GM23248 (cell line): Measurements from ENCODE around the gene DSTN. TPM values are rescaled to one million over a fixed set of nuclear protein-coding genes. Genes with fewer than 3 reads are reported as not detected.

Experiments used
- DNase-seq: peaks from one replicate; pipeline ENCODE4 v3.0.0-alpha.2; 2015
- H2AFZ ChIP-seq: fragments of 200-600 bp; sonication (generic); 2 replicates; pipeline ENCODE4 v1.6.1; 2016; ENCODE audit warnings: antibody characterized with exemption
- H3F3A ChIP-seq: fragments of 200-600 bp; sonication (generic); 2 replicates; pipeline ENCODE4 v1.6.1; 2016; ENCODE audit warnings: mild to moderate bottlenecking, antibody characterized with exemption, mixed run types; ENCODE audit not compliant: insufficient read depth
- H3K27ac ChIP-seq: fragments of 200-600 bp; sonication (generic); 2 replicates; pipeline ENCODE4 v1.5.1; 2016; ENCODE audit warnings: mild to moderate bottlenecking
- H3K27me3 ChIP-seq: fragments of 200-600 bp; sonication (generic); replicated peaks from 2 replicates; pipeline ENCODE4 v1.6.1; 2016; ENCODE audit warnings: mild to moderate bottlenecking; ENCODE audit not compliant: insufficient read depth
- H3K36me3 ChIP-seq: fragments of 200-600 bp; sonication (generic); 2 replicates; pipeline ENCODE4 v1.6.1; 2016; ENCODE audit warnings: low read depth, mild to moderate bottlenecking
- H3K4me1 ChIP-seq: fragments of 200-600 bp; sonication (generic); 2 replicates; pipeline ENCODE4 v1.6.1; 2016; ENCODE audit warnings: mild to moderate bottlenecking; ENCODE audit not compliant: insufficient read depth
- H3K4me2 ChIP-seq: fragments of 200-600 bp; sonication (generic); one replicate; pipeline ENCODE4 v1.6.1; 2016; ENCODE audit warnings: mild to moderate bottlenecking; ENCODE audit not compliant: unreplicated experiment
- H3K4me3 ChIP-seq: fragments of 200-600 bp; sonication (generic); 2 replicates; pipeline ENCODE4 v1.5.1; 2016; ENCODE audit warnings: mild to moderate bottlenecking
- H3K79me2 ChIP-seq: fragments of 200-600 bp; sonication (generic); 2 replicates; pipeline ENCODE4 v1.6.1; 2016; ENCODE audit warnings: mild to moderate bottlenecking; ENCODE audit not compliant: insufficient read depth
- H3K9ac ChIP-seq: fragments of 200-600 bp; sonication (generic); 2 replicates; pipeline ENCODE4 v1.6.1; 2016; ENCODE audit warnings: mild to moderate bottlenecking
- H3K9me2 ChIP-seq: fragments of 200-600 bp; sonication (generic); 2 replicates; pipeline ENCODE4 v1.6.1; 2016; ENCODE audit warnings: mixed run types, mild to moderate bottlenecking, moderate library complexity; ENCODE audit not compliant: insufficient read depth
- H3K9me3 ChIP-seq: fragments of 200-600 bp; sonication (generic); one replicate; pipeline ENCODE4 v1.6.1; 2017; ENCODE audit warnings: low read depth
- H4K20me1 ChIP-seq: fragments of 200-600 bp; sonication (generic); 2 replicates; pipeline ENCODE4 v1.6.0; 2016; ENCODE audit not compliant: insufficient read depth
- EZH2 ChIP-seq: fragments of 200-600 bp; sonication (generic); IDR thresholded peaks from 2 replicates; pipeline ENCODE4 v1.6.1; 2018; ENCODE audit warnings: antibody characterized with exemption, mild to moderate bottlenecking; ENCODE audit not compliant: insufficient read depth, poor library complexity, severe bottlenecking
- EZH2phosphoT487 ChIP-seq: fragments of 200-600 bp; sonication (generic); IDR thresholded peaks from 2 replicates; pipeline ENCODE4 v1.6.1; 2018; ENCODE audit warnings: antibody characterized with exemption, moderate library complexity, mild to moderate bottlenecking, low read depth; ENCODE audit not compliant: insufficient read depth
- WGBS, 2 experiments: methylation state at CpG; one replicate each; pipeline ENCODE4 v1.1.6; 2015 to 2017; ENCODE audit warnings: low lambda C conversion rate in 2 of 2, low coverage in 1 of 2; ENCODE audit errors: missing lambda C conversion rate in 2 of 2; 5-methylcytosine and 5-hydroxymethylcytosine counted together
- in situ Hi-C: fragments of 300-500 bp; cut with MboI; formaldehyde crosslinking; loops from 2 replicates; pipeline ENCODE4 v1.15.0; 2020
- polyA plus RNA-seq: library from polyadenylated mRNA; unstranded; fragments of >200 nt; fragmentation: Nextera tagmentation; extraction: Ambion mirVana; gene quantifications from 2 replicates; pipeline ENCODE4 v1.2.1, GENCODE V29; 2016
- total RNA-seq: library from RNA; depleted of rRNA; stranded (reverse); fragments of >200 nt; shearing (Covaris generic); gene quantifications from 2 replicates; pipeline ENCODE4 v1.2.3, GENCODE V29; 2014

Gene DSTN
- total and polyA plus RNA-seq, 2 experiments from 2014 or later, result 338 to 610 TPM

DNA sequence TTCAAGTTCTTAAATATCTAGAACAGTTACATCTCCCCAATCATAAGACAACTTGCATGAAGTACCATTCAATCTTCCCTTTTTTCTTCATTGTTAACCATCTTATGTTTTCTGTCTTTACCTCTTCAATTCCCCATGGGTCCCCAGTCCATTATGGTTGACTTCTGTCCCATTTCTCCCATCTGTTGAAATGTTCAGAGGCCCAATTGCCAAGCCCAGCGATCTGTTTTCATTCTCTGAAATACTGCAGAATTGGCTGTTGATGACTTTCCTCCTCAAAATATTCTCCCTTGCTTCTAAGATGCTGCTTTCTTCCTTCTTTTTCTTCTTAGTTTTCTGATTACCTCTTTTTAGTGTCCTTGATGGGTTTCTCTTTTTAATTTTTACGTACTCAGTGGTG lies 26.0 kb downstream of the DSTN start:
- Histone ChIP-seq H3K4me3 (no peak overlapping the region), H3K36me3 (0 out of 2 replicates have a peak, but pooled peaks cover 6% of the 10 kb centered on the region)

DNA sequence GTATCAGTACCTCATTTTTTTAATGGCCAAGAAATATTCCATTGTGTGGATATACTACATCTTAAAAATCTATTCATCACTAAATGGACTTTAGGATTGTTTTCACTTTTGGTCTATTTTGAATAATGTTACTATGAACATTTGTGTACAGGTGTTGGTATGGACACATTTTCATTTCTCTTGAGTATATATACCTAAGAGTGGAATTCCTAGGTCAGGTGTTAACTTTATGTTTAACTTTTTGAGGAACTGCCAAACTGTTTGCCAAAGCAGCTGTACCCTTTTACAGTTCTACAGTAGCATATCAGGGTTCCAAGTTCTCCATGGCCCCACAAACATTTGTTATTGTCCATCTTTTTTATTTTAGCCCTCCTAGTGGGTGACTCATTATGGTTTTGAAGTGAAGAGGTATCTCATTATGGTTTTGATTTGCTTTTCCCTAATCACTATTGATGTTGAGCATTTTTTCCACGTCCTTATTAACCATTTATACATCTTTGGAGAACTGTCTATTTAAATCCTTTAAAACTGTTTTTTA lies 28.2 kb downstream of the DSTN start:
- H3F3A ChIP-seq, result peaks cover 30% of the 10 kb centered on the region
- H3K9me3 ChIP-seq, result no peaks in the 10 kb centered on the region
- WGBS, 2 experiments, result 65 to 80% methylated on average over 1 of the region's 1 CpG
- peaks cover 14% of the 10 kb centered on the region for H3K4me1 ChIP-seq
- H3K9me2 ChIP-seq, result no peaks in the 10 kb centered on the region
- H3K9ac ChIP-seq, result no peak overlapping the region
- no peak for DNase-seq
- peaks cover 100% of the 10 kb centered on the region for H3K79me2 ChIP-seq
- H4K20me1 ChIP-seq, result peaks cover 34% of the 10 kb centered on the region; the same call in 1 of the 2 replicates
- no peak overlapping the region for H3K4me3 ChIP-seq
- no peak overlapping the region for H2AFZ ChIP-seq
- no peaks in the 10 kb centered on the region for H3K27me3 ChIP-seq
- in situ Hi-C loops, result no loop called here
- H3K4me2 ChIP-seq, result no peak overlapping the region
- peaks cover 19% of the 10 kb centered on the region for H3K36me3 ChIP-seq
- no peak overlapping the region for H3K27ac ChIP-seq
- TF ChIP-seq EZH2phosphoT487 (no peak), EZH2 (no peak)

More for the DNA sequence above, 26.0 kb downstream of the DSTN start:
- Histone ChIP-seq H2AFZ (no peak overlapping the region), H3K9ac (no peak overlapping the region), H4K20me1 (peaks cover 46% of the 10 kb centered on the region; the same call in 1 of the 2 replicates), H3F3A (peaks cover 37% of the 10 kb centered on the region; the same call in 1 of the 2 replicates), H3K9me2 (no peaks in the 10 kb centered on the region), H3K79me2 (peaks cover 100% of the 10 kb centered on the region), H3K9me3 (no peaks in the 10 kb centered on the region), H3K4me2 (no peak overlapping the region), H3K27me3 (no peaks in the 10 kb centered on the region), H3K4me1 (peaks cover 14% of the 10 kb centered on the region), H3K27ac (no peak overlapping the region)
- TF ChIP-seq EZH2phosphoT487 (no peak), EZH2 (no peak)
- WGBS, 2 experiments, result 48 to 52% methylated on average over 2 of the region's 2 CpGs
- in situ Hi-C loops, result no loop called here
- DNase-seq, result no peak

GRCh38 chr20:17601957-17602356 lies 32.1 kb downstream of the DSTN start:
- TF ChIP-seq EZH2 (no peak), EZH2phosphoT487 (no peak)
- H3K27me3 ChIP-seq, result no peaks in the 10 kb centered on the region
- H3K9me3 ChIP-seq, result no peaks in the 10 kb centered on the region
- WGBS, 2 experiments, result 77 to 80% methylated on average over 4 of the region's 4 CpGs
- no peak overlapping the region for H3K4me2 ChIP-seq
- H3K9me2 ChIP-seq, result no peaks in the 10 kb centered on the region
- peaks cover 14% of the 10 kb centered on the region; the same call in 1 of the 2 replicates for H4K20me1 ChIP-seq
- H3F3A ChIP-seq, result peaks cover 20% of the 10 kb centered on the region
- no peaks in the 10 kb centered on the region for H3K4me1 ChIP-seq
- no peak overlapping the region for H3K4me3 ChIP-seq
- no peak overlapping the region for H3K27ac ChIP-seq
- H2AFZ ChIP-seq, result no peak overlapping the region
- DNase-seq, result no peak
- no peak overlapping the region for H3K9ac ChIP-seq
- peaks cover 34% of the 10 kb centered on the region for H3K36me3 ChIP-seq
- H3K79me2 ChIP-seq, result peaks cover 98% of the 10 kb centered on the region
- in situ Hi-C loops, result loop anchor here (10.0 kb wide), 1 partner anchor 67 kb away; the partner anchor contains the start of gene BFSP1

GRCh38 chr20:17602493-17602892 lies 32.6 kb downstream of the DSTN start:
- no peaks in the 10 kb centered on the region for H3K27me3 ChIP-seq
- H3F3A ChIP-seq, result peaks cover 25% of the 10 kb centered on the region
- in situ Hi-C loops, result loop anchor here (10.0 kb wide), 1 partner anchor 68 kb away; the partner anchor contains the start of gene BFSP1
- no peak overlapping the region for H3K4me2 ChIP-seq
- no peaks in the 10 kb centered on the region for H3K9me2 ChIP-seq
- no peaks in the 10 kb centered on the region for H3K4me1 ChIP-seq
- peaks cover 39% of the 10 kb centered on the region for H3K36me3 ChIP-seq
- H2AFZ ChIP-seq, result no peak overlapping the region
- TF ChIP-seq EZH2phosphoT487 (no peak), EZH2 (no peak)
- H4K20me1 ChIP-seq, result peaks cover 12% of the 10 kb centered on the region; the same call in 1 of the 2 replicates
- no peaks in the 10 kb centered on the region for H3K9me3 ChIP-seq
- 98 to 99% methylated on average over 4 of the region's 4 CpGs for WGBS, 2 experiments
- no peak overlapping the region for H3K9ac ChIP-seq
- no peak overlapping the region for H3K27ac ChIP-seq
- DNase-seq, result no peak
- peaks cover 94% of the 10 kb centered on the region for H3K79me2 ChIP-seq
- no peak overlapping the region for H3K4me3 ChIP-seq

DNA sequence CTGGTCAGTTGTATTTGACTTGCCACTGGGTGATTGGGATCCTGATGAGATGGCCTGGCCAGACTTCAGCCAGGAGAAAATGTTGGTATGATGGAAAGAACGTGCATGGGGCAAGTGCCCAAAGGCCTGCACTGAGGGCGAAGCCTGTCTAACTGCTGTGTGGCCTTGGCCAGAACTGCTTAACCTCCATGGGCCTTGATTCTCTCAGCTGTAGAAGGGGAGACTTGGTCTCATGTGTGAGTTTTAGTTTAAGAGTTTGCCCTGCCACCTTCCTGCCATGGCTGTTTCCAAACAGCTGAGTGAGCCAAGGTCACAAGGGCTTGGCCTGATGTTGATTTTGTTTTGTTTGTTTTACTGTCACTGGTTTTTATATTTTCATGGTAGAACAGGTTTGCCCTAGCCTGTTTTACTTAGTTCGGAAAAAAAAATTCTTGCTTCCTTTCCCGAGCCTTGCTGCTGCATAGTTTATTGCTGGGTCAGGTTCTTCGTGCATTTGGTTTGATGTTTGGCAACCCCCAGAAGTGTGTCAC lies 35.3 kb downstream of the DSTN start:
- no peak overlapping the region for H3K4me3 ChIP-seq
- no peaks in the 10 kb centered on the region for H4K20me1 ChIP-seq
- no peaks in the 10 kb centered on the region for H3K9me2 ChIP-seq
- H3F3A ChIP-seq, result peaks cover 41% of the 10 kb centered on the region
- no peaks in the 10 kb centered on the region for H3K9me3 ChIP-seq
- DNase-seq, result no peak
- no peak overlapping the region for H3K27ac ChIP-seq
- TF ChIP-seq EZH2phosphoT487, result no peak
- TF ChIP-seq EZH2, result no peak
- no peak overlapping the region for H3K9ac ChIP-seq
- no peak overlapping the region for H3K4me2 ChIP-seq
- H3K4me1 ChIP-seq, result no peaks in the 10 kb centered on the region
- in situ Hi-C loops, result loop anchor here (10.0 kb wide), 1 partner anchor 70 kb away; the partner anchor contains the start of gene BFSP1
- no peaks in the 10 kb centered on the region for H3K27me3 ChIP-seq
- H3K79me2 ChIP-seq, result peaks cover 67% of the 10 kb centered on the region
- peaks cover 46% of the 10 kb centered on the region for H3K36me3 ChIP-seq
- H2AFZ ChIP-seq, result no peak overlapping the region
- 58 to 63% methylated on average over 5 of the region's 5 CpGs for WGBS, 2 experiments
